Sigmoid colon (tissue), 7 donors: Measurements from ENCODE around the gene PDGFD. TPM values are rescaled to one million over a fixed set of nuclear protein-coding genes. Genes with fewer than 3 reads are reported as not detected.
"Not testable (repeated sequence)": the region's sequence is repeated elsewhere in the genome, so short reads cannot be mapped to it uniquely, and the experiment has no call there.

ENCODE experiments used
- DNase-seq: peaks from one replicate; pipeline ENCODE4 v3.0.0-alpha.2; 2019
- H3K27ac ChIP-seq, 4 donors: fragments of 200-600 bp; sonication (generic); one replicate each; pipeline ENCODE4 v1.5.1; 2016 to 2019; ENCODE audit warnings: mild to moderate bottlenecking in 1 of 4
- H3K27me3 ChIP-seq, 3 donors: fragments of 200-600 bp; sonication (generic); one replicate each; pipeline ENCODE4 v1.5.1; 2019; ENCODE audit warnings: mild to moderate bottlenecking in 1 of 3
- H3K36me3 ChIP-seq, 4 donors: fragments of 200-600 bp; sonication (generic); one replicate each; pipeline ENCODE4 v1.5.1; 2016 to 2019
- H3K4me1 ChIP-seq, 4 donors: fragments of 200-600 bp; sonication (generic); one replicate each; pipeline ENCODE4 v1.5.1; 2017 to 2019
- H3K4me3 ChIP-seq, 4 donors: fragments of 200-600 bp; sonication (generic); one replicate each; pipeline ENCODE4 v1.5.1; 2017 to 2019; ENCODE audit warnings: mild to moderate bottlenecking in 2 of 4, moderate library complexity in 1 of 4
- H3K9me3 ChIP-seq, 4 donors: fragments of 200-600 bp in 3 of 4; sonication (generic) in 3 of 4; one replicate each; pipeline versions ENCODE4 v1.5.1 to v1.6.1; 2013 to 2019
- CTCF ChIP-seq, 4 experiments: fragments of 450-650 bp in 3 of 4; fragments of 200-600 bp in 1 of 4; IDR thresholded peaks; one replicate each; pipeline ENCODE4 v1.5.1; 2016 to 2019; ENCODE audit warnings: antibody characterized with exemption in 4 of 4, mild to moderate bottlenecking in 3 of 4, moderate library complexity in 2 of 4
- EP300 ChIP-seq, 4 donors: sonication (generic); formaldehyde crosslinking; IDR thresholded peaks; one replicate each; pipeline ENCODE4 v1.6.1; 2017; ENCODE audit warnings: antibody characterized with exemption in 4 of 4
- POLR2A ChIP-seq, 2 donors: fragments of 450-650 bp; IDR thresholded peaks; one replicate each; pipeline ENCODE4 v1.6.1; 2016; ENCODE audit warnings: antibody characterized with exemption in 2 of 2, mild to moderate bottlenecking in 2 of 2, moderate library complexity in 2 of 2
- POLR2AphosphoS5 ChIP-seq, 4 donors: sonication (generic); formaldehyde crosslinking; IDR thresholded peaks; one replicate each; pipeline ENCODE4 v1.6.1; 2017; ENCODE audit warnings: antibody characterized with exemption in 4 of 4
- WGBS, 2 donors: extraction: QIAGEN DNeasy Blood & Tissue Kit; methylation state at CpG; one replicate each; pipeline ENCODE4 v1.1.7; 2013; 5-methylcytosine and 5-hydroxymethylcytosine counted together
- intact Hi-C: fragments of 100-400 bp; cut with DNase I; formaldehyde crosslinking; loops from one replicate; pipeline ENCODE4 v1.15.1; 2023
- polyA plus RNA-seq, 3 donors: library from polyadenylated mRNA; stranded (reverse); fragments of 200-250 nt; gene quantifications; one replicate each; pipeline ENCODE4 v1.2.3, GENCODE V29; 2013
- total RNA-seq, 4 donors: library from RNA; depleted of rRNA; stranded (reverse); fragments of >200 nt; gene quantifications; one replicate each; pipeline ENCODE4 v1.1.0, GENCODE V29; 2016
- donor health status: healthy with polysubstance abuse.
- donor health status: Bipolar disorder and iron deficiency.
- donor health status: healthy.

PDGFD gene
- total and polyA plus RNA-seq, 7 donors, result 0.69 to 11.6 (median 7.9) TPM

- no peaks in the 10 kb centered on the region for H3K36me3 ChIP-seq
- TF ChIP-seq POLR2AphosphoS5 (IDR thresholded peaks at IDR 0.05) (no peak), EP300 (IDR thresholded peaks at IDR 0.05) (no peak)
- H3K27ac ChIP-seq, result no peak overlapping the region
- WGBS, 2 donors, result 86 to 89% methylated on average over 1 of the region's 1 CpG
- no peaks in the 10 kb centered on the region for H3K9me3 ChIP-seq
- H3K4me3 ChIP-seq, result no peak overlapping the region
- H3K4me1 ChIP-seq, result no peaks in the 10 kb centered on the region
- intact Hi-C loops, result no loop called here
- no peak for DNase-seq
- no peaks in the 10 kb centered on the region for H3K27me3 ChIP-seq
These were observed 108.4 kb downstream of the PDGFD start for GRCh38 chr11:104055596-104055995.

GRCh38 chr11:104054911-104055529, 108.9 kb downstream of the PDGFD start:
- H3K4me1 ChIP-seq, result no peaks in the 10 kb centered on the region
- H3K4me3 ChIP-seq, result no peak overlapping the region
- TF ChIP-seq POLR2A (IDR thresholded peaks at IDR 0.05) (no peak), CTCF (IDR thresholded peaks at IDR 0.05) (no peak)
- DNase-seq, result no peak
- H3K9me3 ChIP-seq, result no peaks in the 10 kb centered on the region
- H3K36me3 ChIP-seq, result no peaks in the 10 kb centered on the region
- 85 to 87% methylated on average over 4 of the region's 4 CpGs for WGBS, 2 donors
- H3K27ac ChIP-seq, result no peak overlapping the region
- intact Hi-C loops, result no loop called here
- no peaks in the 10 kb centered on the region for H3K27me3 ChIP-seq

GRCh38 chr11:104053743-104054478, 110.0 kb downstream of the PDGFD start:
- Histone ChIP-seq H3K9me3 (no peaks in the 10 kb centered on the region), H3K4me1 (no peaks in the 10 kb centered on the region), H3K36me3 (no peaks in the 10 kb centered on the region), H3K27me3 (no peaks in the 10 kb centered on the region), H3K27ac (no peak overlapping the region), H3K4me3 (no peak overlapping the region)
- intact Hi-C loops, result no loop called here
- TF ChIP-seq POLR2A (IDR thresholded peaks at IDR 0.05) (no peak), CTCF (IDR thresholded peaks at IDR 0.05) (no peak), POLR2AphosphoS5 (IDR thresholded peaks at IDR 0.05) (no peak), EP300 (IDR thresholded peaks at IDR 0.05) (no peak)
- WGBS, 2 donors, result 73 to 78% methylated on average over 5 of the region's 5 CpGs
- DNase-seq, result no peak

GRCh38 chr11:104051778-104052177, 112.2 kb downstream of the PDGFD start:
- H3K27me3 ChIP-seq, result no peaks in the 10 kb centered on the region
- H3K27ac ChIP-seq, result no peak overlapping the region
- H3K36me3 ChIP-seq, result no peaks in the 10 kb centered on the region
- intact Hi-C loops, result no loop called here
- H3K9me3 ChIP-seq, result no peaks in the 10 kb centered on the region
- H3K4me3 ChIP-seq, result no peak overlapping the region
- 79 to 87% methylated on average over 4 of the region's 4 CpGs for WGBS, 2 donors
- TF ChIP-seq POLR2AphosphoS5 (IDR thresholded peaks at IDR 0.05), result no peak
- no peak for TF ChIP-seq CTCF (IDR thresholded peaks at IDR 0.05)
- no peak for TF ChIP-seq EP300 (IDR thresholded peaks at IDR 0.05)
- no peak for TF ChIP-seq POLR2A (IDR thresholded peaks at IDR 0.05)
- no peak for DNase-seq
- H3K4me1 ChIP-seq, result no peaks in the 10 kb centered on the region

GRCh38 chr11:104049116-104049515, 114.8 kb downstream of the PDGFD start:
- no peaks in the 10 kb centered on the region for H3K4me1 ChIP-seq

GRCh38 chr11:104046858-104047257, 117.1 kb downstream of the PDGFD start:
- intact Hi-C loops, H3K27ac ChIP-seq, H3K4me1 ChIP-seq, H3K4me3 ChIP-seq, H3K9me3 ChIP-seq, DNase-seq, H3K36me3 ChIP-seq, H3K27me3 ChIP-seq: not testable (repeated sequence)
- WGBS, 2 donors, result 91 to 92% methylated on average over 3 of the region's 3 CpGs

More at GRCh38 chr11:104049116-104049515, 114.8 kb downstream of the PDGFD start:
- intact Hi-C loops, result no loop called here
- H3K27me3 ChIP-seq, result no peaks in the 10 kb centered on the region
- no peak for DNase-seq
- TF ChIP-seq POLR2AphosphoS5 (IDR thresholded peaks at IDR 0.05) (no peak), EP300 (IDR thresholded peaks at IDR 0.05) (no peak), POLR2A (IDR thresholded peaks at IDR 0.05) (no peak), CTCF (IDR thresholded peaks at IDR 0.05) (no peak)
- H3K4me3 ChIP-seq, result no peak overlapping the region
- H3K27ac ChIP-seq, result no peak overlapping the region
- H3K9me3 ChIP-seq, result no peaks in the 10 kb centered on the region
- H3K36me3 ChIP-seq, result no peaks in the 10 kb centered on the region
- 81 to 91% methylated on average over 4 of the region's 4 CpGs for WGBS, 2 donors
